ENCODE data around the gene IGFALS. TPM values are rescaled to one million over a fixed set of nuclear protein-coding genes. Genes with fewer than 3 reads are reported as not detected.

The IGFALS gene
- total and polyA plus RNA-seq, 2 experiments from 2014 or later = 0.16 TPM; not detected in 1

DNA sequence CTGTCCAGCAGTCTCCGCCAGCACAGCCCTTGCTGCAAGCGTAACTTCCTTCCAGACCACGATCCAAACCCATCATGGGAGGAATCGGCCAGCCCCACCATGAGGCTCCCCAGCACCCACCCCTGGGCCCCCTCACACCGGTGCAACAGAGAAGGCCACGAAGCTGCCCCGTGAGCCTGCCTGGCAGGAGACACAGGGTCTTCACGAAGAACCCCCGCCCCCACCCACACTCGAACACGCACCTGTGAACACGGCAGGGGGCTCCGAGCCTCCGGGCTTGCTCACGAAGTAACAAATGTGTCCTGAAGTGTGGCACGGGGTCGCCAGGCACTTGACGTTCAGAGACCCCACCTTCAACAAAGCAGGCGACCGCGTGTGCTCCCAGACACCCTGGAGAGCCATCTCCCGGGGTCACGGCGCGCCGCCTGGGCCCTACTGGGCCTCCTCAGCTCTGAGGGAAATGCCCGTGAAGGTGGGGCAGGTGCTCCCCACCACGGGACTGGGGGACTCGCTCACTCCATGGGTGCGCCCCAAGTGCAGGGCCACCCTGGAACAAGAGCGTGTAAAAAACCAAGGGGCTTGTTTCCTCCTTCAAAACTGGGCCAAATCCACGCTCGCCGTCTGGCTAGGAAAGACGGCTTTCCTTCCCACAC lies 25.5 kb upstream of the IGFALS start (continued):
- TF ChIP-seq REST (IDR thresholded peaks at IDR 0.05; ENCODE audit: unreplicated experiment) (no peak), STAT1 (IDR thresholded peaks at IDR 0.05; ENCODE audit: unreplicated experiment) (no peak), POLR2AphosphoS5 (IDR thresholded peaks at IDR 0.05; ENCODE audit: low read depth) (no peak), ZNF114 (CRISPR knock-in tag; IDR thresholded peaks at IDR 0.05) (no peak), JUNB (IDR thresholded peaks at IDR 0.05; ENCODE audit: unreplicated experiment) (no peak), EZH2 (IDR thresholded peaks at IDR 0.05; ENCODE audit: low read depth, unreplicated experiment) (no peak)
- TF ChIP-seq, protein P1, sequence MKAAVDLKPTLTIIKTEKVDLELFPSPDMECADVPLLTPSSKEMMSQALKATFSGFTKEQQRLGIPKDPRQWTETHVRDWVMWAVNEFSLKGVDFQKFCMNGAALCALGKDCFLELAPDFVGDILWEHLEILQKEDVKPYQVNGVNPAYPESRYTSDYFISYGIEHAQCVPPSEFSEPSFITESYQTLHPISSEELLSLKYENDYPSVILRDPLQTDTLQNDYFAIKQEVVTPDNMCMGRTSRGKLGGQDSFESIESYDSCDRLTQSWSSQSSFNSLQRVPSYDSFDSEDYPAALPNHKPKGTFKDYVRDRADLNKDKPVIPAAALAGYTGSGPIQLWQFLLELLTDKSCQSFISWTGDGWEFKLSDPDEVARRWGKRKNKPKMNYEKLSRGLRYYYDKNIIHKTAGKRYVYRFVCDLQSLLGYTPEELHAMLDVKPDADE (IDR thresholded peaks at IDR 0.05) = no peak

DNA sequence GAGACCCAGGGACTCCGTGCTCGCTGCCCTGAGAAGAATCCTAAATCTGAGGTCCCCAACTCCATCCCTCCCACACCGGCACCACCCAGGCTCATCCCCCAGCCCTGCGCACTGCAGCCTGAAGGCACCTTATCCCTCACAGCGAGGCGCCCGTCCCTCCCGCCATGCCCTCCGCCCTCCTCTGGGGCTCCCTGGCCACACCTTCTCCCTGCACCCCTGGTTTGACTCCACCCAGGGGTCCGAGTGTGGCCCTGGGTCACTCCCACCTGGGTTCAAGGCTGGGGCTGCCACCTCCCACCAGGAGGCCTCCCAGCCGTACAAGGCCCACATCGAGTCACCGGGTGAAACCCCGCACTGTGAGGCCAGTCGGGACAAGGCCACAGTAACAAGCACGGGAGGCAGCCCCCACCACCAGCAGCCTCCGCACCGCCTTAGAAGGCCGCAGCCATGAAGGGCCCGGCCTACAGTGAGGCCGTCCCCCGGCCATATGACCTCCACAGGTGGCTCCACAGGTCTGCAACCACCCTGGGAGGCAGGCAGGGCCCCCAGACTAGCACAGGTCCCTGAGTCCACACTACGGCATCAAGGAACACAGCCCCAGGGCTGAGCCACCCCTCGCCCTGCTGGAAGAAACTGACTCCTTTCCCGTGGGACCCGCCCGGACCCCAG lies 24.8 kb upstream of the IGFALS start:
- H3K79me2 ChIP-seq (replicated peaks; ENCODE audit: insufficient read depth) = no peaks in the 10 kb centered on the region
- H3K4me1 ChIP-seq (ENCODE audit: insufficient read depth) = no peaks in the 10 kb centered on the region
- Mint-ChIP-seq H3K4me3 (no peak overlapping the region), H3K36me3 (ENCODE audit: low read depth) (peaks cover 6% of the 10 kb centered on the region; the same call in 2 of the 3 replicates), H3K4me1 (no peaks in the 10 kb centered on the region), H3K27ac (no peak overlapping the region), H3K27me3 (ENCODE audit: insufficient read depth, low read depth, poor library complexity) (no peaks in the 10 kb centered on the region), H3K9me3 (no peaks in the 10 kb centered on the region)
- no peaks in the 10 kb centered on the region for H3K9me2 ChIP-seq (ENCODE audit: insufficient read depth)
- no peaks in the 10 kb centered on the region; the same call in 1 of the 2 replicates for H4K20me1 ChIP-seq (replicated peaks; ENCODE audit: insufficient read depth)
- no peak overlapping the region for H3K4me3 ChIP-seq
- ATAC-seq (no peak), DNase-seq (ENCODE audit: low spot score) (no peak)
- no peak overlapping the region for H2AFZ ChIP-seq
- H3F3A ChIP-seq (replicated peaks; ENCODE audit: low read depth) = no peaks in the 10 kb centered on the region; the same call in 1 of the 2 replicates
- no peak overlapping the region for H3K27ac ChIP-seq (ENCODE audit: low read depth)
- H3K27me3 ChIP-seq (ENCODE audit: insufficient read depth) = no peaks in the 10 kb centered on the region
- H3K4me2 ChIP-seq = no peak overlapping the region
- no peaks in the 10 kb centered on the region for H3K36me3 ChIP-seq (ENCODE audit: insufficient read depth)
- TF ChIP-seq, protein P2, sequence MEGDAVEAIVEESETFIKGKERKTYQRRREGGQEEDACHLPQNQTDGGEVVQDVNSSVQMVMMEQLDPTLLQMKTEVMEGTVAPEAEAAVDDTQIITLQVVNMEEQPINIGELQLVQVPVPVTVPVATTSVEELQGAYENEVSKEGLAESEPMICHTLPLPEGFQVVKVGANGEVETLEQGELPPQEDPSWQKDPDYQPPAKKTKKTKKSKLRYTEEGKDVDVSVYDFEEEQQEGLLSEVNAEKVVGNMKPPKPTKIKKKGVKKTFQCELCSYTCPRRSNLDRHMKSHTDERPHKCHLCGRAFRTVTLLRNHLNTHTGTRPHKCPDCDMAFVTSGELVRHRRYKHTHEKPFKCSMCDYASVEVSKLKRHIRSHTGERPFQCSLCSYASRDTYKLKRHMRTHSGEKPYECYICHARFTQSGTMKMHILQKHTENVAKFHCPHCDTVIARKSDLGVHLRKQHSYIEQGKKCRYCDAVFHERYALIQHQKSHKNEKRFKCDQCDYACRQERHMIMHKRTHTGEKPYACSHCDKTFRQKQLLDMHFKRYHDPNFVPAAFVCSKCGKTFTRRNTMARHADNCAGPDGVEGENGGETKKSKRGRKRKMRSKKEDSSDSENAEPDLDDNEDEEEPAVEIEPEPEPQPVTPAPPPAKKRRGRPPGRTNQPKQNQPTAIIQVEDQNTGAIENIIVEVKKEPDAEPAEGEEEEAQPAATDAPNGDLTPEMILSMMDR (conservative IDR thresholded peaks at IDR 0.05; ENCODE audit: low read depth in 2 of 2) = no peak
- TF ChIP-seq NANOG (IDR thresholded peaks at IDR 0.05; ENCODE audit: borderline replicate concordance) (no peak), JUNB (IDR thresholded peaks at IDR 0.05; ENCODE audit: unreplicated experiment) (no peak), ZNF331 (CRISPR knock-in tag; IDR thresholded peaks at IDR 0.05; ENCODE audit: low read depth) (no peak), REST (IDR thresholded peaks at IDR 0.05; ENCODE audit: unreplicated experiment) (no peak), STAT1 (IDR thresholded peaks at IDR 0.05; ENCODE audit: unreplicated experiment) (no peak)

Data from GM23338 (cell line).